Activated CD4-positive, alpha-beta T cell treated with anti-CD3 and anti-CD28 coated beads, Interleukin-2, amount 10 ng/mL, durations not matched to agents 7 days and 5 days (primary cell): ENCODE data around the gene PLCD4. TPM values are rescaled to one million over a fixed set of nuclear protein-coding genes. Genes with fewer than 3 reads are reported as not detected.
A peak's percentile ranks its signal among the peaks of the same experiment; 100 is the strongest.

Source experiments
- CTCF ChIA-PET: fragments of 350-600 bp; sonication (Branson Sonifier 250); formaldehyde crosslinking; loops from one replicate; lab custom pipeline; 2021; ENCODE audit warnings: antibody characterized with exemption; lab: Charles Lee
- POLR2A ChIA-PET: fragments of 350-600 bp; sonication (Branson Sonifier 250); formaldehyde crosslinking; loops from one replicate; lab custom pipeline; 2021; ENCODE audit warnings: antibody characterized with exemption; lab: Charles Lee
- DNase-seq: peaks from one replicate; pipeline ENCODE4 v3.0.0-alpha.2; 2020
- H3K27ac Mint-ChIP-seq: one replicate; pipeline ENCODE4 v1.8.0; 2021; ENCODE audit warnings: mild to moderate bottlenecking, moderate library complexity, mixed read lengths
- H3K27me3 Mint-ChIP-seq: one replicate; pipeline ENCODE4 v1.8.0; 2021; ENCODE audit warnings: mixed read lengths
- H3K36me3 Mint-ChIP-seq: one replicate; pipeline ENCODE4 v1.8.0; 2021; ENCODE audit warnings: low read depth, mixed read lengths
- H3K4me1 Mint-ChIP-seq: one replicate; pipeline ENCODE4 v1.8.0; 2021; ENCODE audit warnings: mixed read lengths
- H3K4me3 Mint-ChIP-seq: one replicate; pipeline ENCODE4 v1.8.0; 2021; ENCODE audit warnings: mild to moderate bottlenecking, moderate library complexity, mixed read lengths
- H3K9me3 Mint-ChIP-seq: one replicate; pipeline ENCODE4 v1.8.0; 2021; ENCODE audit warnings: mixed read lengths
- total RNA-seq, 2 experiments: library from RNA; stranded (reverse); gene quantifications; one replicate each; pipeline ENCODE4 v1.2.3, GENCODE V29; 2021

Gene PLCD4
- under 1 TPM; 0.15 to 0.30 TPM for total RNA-seq

- Mint-ChIP-seq H3K27me3 (peaks cover 20% of the 10 kb centered on the region), H3K4me3 (no peak within 1 kb of the TSS), H3K4me1 (no peaks in the 10 kb centered on the region), H3K36me3 (no peaks in the 10 kb centered on the region), H3K27ac (no peak within 1 kb of the TSS), H3K9me3 (no peaks in the 10 kb centered on the region)
- ChIA-PET POLR2A (no interaction called here), CTCF (interaction anchor here (0.5 to 1.3 kb wide), 5 partner anchors 8 to 604 kb away, joined by 3 to 6 read pairs (median 4); no protein-coding TSS in a partner anchor)
- no peak for DNase-seq
These were observed at the start of gene PLCD4 for GRCh38 chr2:218607436-218608115. TSS of gene PLCD4 (plus strand) at chr2:218607899. CDS start at chr2:218615740, 7,841 bp downstream.

GRCh38 chr2:218557941-218558340, 49.8 kb upstream of the PLCD4 start:
- CTCF ChIA-PET, result interaction anchor here (1.2 kb wide), 1 partner anchor 22 kb away, joined by 3 read pairs; no protein-coding TSS in a partner anchor
- POLR2A ChIA-PET, result no interaction called here
- Mint-ChIP-seq H3K27me3 (no peaks in the 10 kb centered on the region), H3K36me3 (peaks cover 57% of the 10 kb centered on the region), H3K27ac (no peak overlapping the region), H3K4me3 (no peak overlapping the region), H3K4me1 (peaks cover 21% of the 10 kb centered on the region), H3K9me3 (no peaks in the 10 kb centered on the region)
- no peak for DNase-seq

GRCh38 chr2:218558986-218559385, 48.7 kb upstream of the PLCD4 start:
- Mint-ChIP-seq H3K4me1 (peaks cover 30% of the 10 kb centered on the region), H3K9me3 (no peaks in the 10 kb centered on the region), H3K4me3 (no peak overlapping the region), H3K27ac (no peak overlapping the region), H3K27me3 (no peaks in the 10 kb centered on the region), H3K36me3 (peaks cover 54% of the 10 kb centered on the region)
- DNase-seq, result no peak
- POLR2A ChIA-PET, result no interaction called here
- CTCF ChIA-PET, result interaction anchor here (0.6 to 0.7 kb wide), 2 partner anchors 12 to 60 kb away, joined by 4 read pairs; no protein-coding TSS in a partner anchor

GRCh38 chr2:218564056-218564455, 43.6 kb upstream of the PLCD4 start:
- Mint-ChIP-seq H3K4me3 (no peak overlapping the region), H3K4me1 (peaks cover 47% of the 10 kb centered on the region), H3K27me3 (no peaks in the 10 kb centered on the region), H3K36me3 (peaks cover 56% of the 10 kb centered on the region), H3K27ac (peak overlapping the region; percentile 28), H3K9me3 (no peaks in the 10 kb centered on the region)
- CTCF ChIA-PET, result interaction anchor here (0.6 to 1.5 kb wide), 6 partner anchors 12 to 68 kb away, joined by 3 to 4 read pairs (median 4); no protein-coding TSS in a partner anchor
- no peak for DNase-seq
- POLR2A ChIA-PET, result no interaction called here

- Mint-ChIP-seq H3K9me3 (no peaks in the 10 kb centered on the region), H3K36me3 (peaks cover 54% of the 10 kb centered on the region), H3K27ac (no peak overlapping the region), H3K27me3 (no peaks in the 10 kb centered on the region), H3K4me3 (peak overlapping the region; percentile 98), H3K4me1 (peaks cover 58% of the 10 kb centered on the region)
- no peak for DNase-seq
- CTCF ChIA-PET, result interaction anchor here (1.5 kb wide), 1 partner anchor 17 kb away, joined by 5 read pairs; no protein-coding TSS in a partner anchor
- POLR2A ChIA-PET, result no interaction called here
These were observed 41.4 kb upstream of the PLCD4 start for GRCh38 chr2:218566296-218566695.

- Mint-ChIP-seq H3K27ac (peak overlapping the region; percentile 100), H3K4me1 (peaks cover 59% of the 10 kb centered on the region), H3K36me3 (peaks cover 53% of the 10 kb centered on the region), H3K27me3 (no peaks in the 10 kb centered on the region), H3K4me3 (peak overlapping the region; percentile 98), H3K9me3 (no peaks in the 10 kb centered on the region)
- no peak for DNase-seq
- CTCF ChIA-PET, result no interaction called here
- POLR2A ChIA-PET, result no interaction called here
These were observed 39.9 kb upstream of the PLCD4 start for GRCh38 chr2:218567797-218568189.

GRCh38 chr2:218568190-218569037, 39.3 kb upstream of the PLCD4 start, which contains the start of the genes CNOT9 and USP37:
TSS of gene CNOT9 (plus strand) at chr2:218568839. CDS start at chr2:218568955, 116 bp downstream.
TSS of gene USP37 (minus strand) at chr2:218568351. CDS start at chr2:218558653, 9,698 bp downstream.
- DNase-seq, result peak; percentile 100
- Mint-ChIP-seq H3K9me3 (no peaks in the 10 kb centered on the region), H3K27me3 (no peaks in the 10 kb centered on the region), H3K36me3 (peaks cover 56% of the 10 kb centered on the region), H3K4me1 (peaks cover 59% of the 10 kb centered on the region), H3K4me3 (peak within 1 kb of the TSS; percentile 98), H3K27ac (peak within 1 kb of the TSS; percentile 100)
- POLR2A ChIA-PET, result no interaction called here
- CTCF ChIA-PET, result no interaction called here

GRCh38 chr2:218569038-218569431, 38.7 kb upstream of the PLCD4 start:
- POLR2A ChIA-PET, result no interaction called here
- no peaks in the 10 kb centered on the region for H3K27me3 Mint-ChIP-seq
- CTCF ChIA-PET, result no interaction called here
- peak overlapping the region; percentile 100 for H3K27ac Mint-ChIP-seq
- H3K4me3 Mint-ChIP-seq, result peak overlapping the region; percentile 98
- H3K9me3 Mint-ChIP-seq, result no peaks in the 10 kb centered on the region
- DNase-seq, result peak; percentile 53
- H3K4me1 Mint-ChIP-seq, result peaks cover 53% of the 10 kb centered on the region
- H3K36me3 Mint-ChIP-seq, result peaks cover 54% of the 10 kb centered on the region

- peaks cover 51% of the 10 kb centered on the region for H3K4me1 Mint-ChIP-seq
- H3K36me3 Mint-ChIP-seq, result peaks cover 56% of the 10 kb centered on the region
- no peaks in the 10 kb centered on the region for H3K27me3 Mint-ChIP-seq
- peak overlapping the region; percentile 98 for H3K4me3 Mint-ChIP-seq
- ChIA-PET CTCF (interaction anchor here (0.6 to 1.5 kb wide), 3 partner anchors 11 to 80 kb away, joined by 3 to 4 read pairs (median 3); no protein-coding TSS in a partner anchor), POLR2A (interaction anchor here (0.7 kb wide), 1 partner anchor 168 kb away, joined by 4 read pairs; no protein-coding TSS in a partner anchor)
- peak overlapping the region; percentile 100 for H3K27ac Mint-ChIP-seq
- H3K9me3 Mint-ChIP-seq, result no peaks in the 10 kb centered on the region
- DNase-seq, result no peak
These were observed 37.8 kb upstream of the PLCD4 start for GRCh38 chr2:218569661-218570500.

- Mint-ChIP-seq H3K27me3 (no peaks in the 10 kb centered on the region), H3K36me3 (peaks cover 51% of the 10 kb centered on the region), H3K27ac (peak overlapping the region; percentile 71), H3K4me3 (peak overlapping the region; percentile 98), H3K4me1 (peaks cover 52% of the 10 kb centered on the region), H3K9me3 (no peaks in the 10 kb centered on the region)
- DNase-seq, result no peak
- CTCF ChIA-PET, result interaction anchor here (0.6 to 1.5 kb wide), 4 partner anchors 10 to 79 kb away, joined by 3 to 4 read pairs (median 4); no protein-coding TSS in a partner anchor
- POLR2A ChIA-PET, result interaction anchor here (0.7 kb wide), 1 partner anchor 168 kb away, joined by 4 read pairs; no protein-coding TSS in a partner anchor
These were observed 36.8 kb upstream of the PLCD4 start for GRCh38 chr2:218570850-218571249.

GRCh38 chr2:218576854-218577253, 30.8 kb upstream of the PLCD4 start:
- no peaks in the 10 kb centered on the region for H3K9me3 Mint-ChIP-seq
- no peak for DNase-seq
- H3K4me1 Mint-ChIP-seq, result peaks cover 41% of the 10 kb centered on the region
- H3K4me3 Mint-ChIP-seq, result no peak overlapping the region
- no peak overlapping the region for H3K27ac Mint-ChIP-seq
- H3K36me3 Mint-ChIP-seq, result peaks cover 37% of the 10 kb centered on the region
- ChIA-PET CTCF (interaction anchor here (0.6 to 0.7 kb wide), 3 partner anchors 11 to 170 kb away, joined by 3 read pairs; no protein-coding TSS in a partner anchor), POLR2A (no interaction called here)
- H3K27me3 Mint-ChIP-seq, result no peaks in the 10 kb centered on the region
